Stimulated activated memory B cell treated with anti-CD40 and anti-IgM and Interleukin-4, amounts not matched to agents 10 μg/mL and 1 μg/mL and 100 μg/mL, for 72 hours (primary cell): Measurements from ENCODE around the gene CASP6.

Experiments used
- ATAC-seq: fragments of 150-1000 bp; cut with Tn5 transposase; 2 replicates; pipeline ENCODE4 v1.10.0; 2021
- H3K27ac Mint-ChIP-seq: one replicate; pipeline ENCODE4 v1.8.0; 2022; ENCODE audit warnings: mild to moderate bottlenecking, mixed read lengths
- H3K27me3 Mint-ChIP-seq: one replicate; pipeline ENCODE4 v1.8.0; 2022; ENCODE audit warnings: mixed read lengths
- H3K36me3 Mint-ChIP-seq: one replicate; pipeline ENCODE4 v1.8.0; 2022; ENCODE audit warnings: mixed read lengths
- H3K4me1 Mint-ChIP-seq: one replicate; pipeline ENCODE4 v1.8.0; 2022; ENCODE audit warnings: mixed read lengths
- H3K4me3 Mint-ChIP-seq: one replicate; pipeline ENCODE4 v1.8.0; 2022; ENCODE audit warnings: mild to moderate bottlenecking, moderate library complexity, mixed read lengths
- H3K9me3 Mint-ChIP-seq: one replicate; pipeline ENCODE4 v1.8.0; 2022; ENCODE audit warnings: mixed read lengths

The CASP6 gene

DNA sequence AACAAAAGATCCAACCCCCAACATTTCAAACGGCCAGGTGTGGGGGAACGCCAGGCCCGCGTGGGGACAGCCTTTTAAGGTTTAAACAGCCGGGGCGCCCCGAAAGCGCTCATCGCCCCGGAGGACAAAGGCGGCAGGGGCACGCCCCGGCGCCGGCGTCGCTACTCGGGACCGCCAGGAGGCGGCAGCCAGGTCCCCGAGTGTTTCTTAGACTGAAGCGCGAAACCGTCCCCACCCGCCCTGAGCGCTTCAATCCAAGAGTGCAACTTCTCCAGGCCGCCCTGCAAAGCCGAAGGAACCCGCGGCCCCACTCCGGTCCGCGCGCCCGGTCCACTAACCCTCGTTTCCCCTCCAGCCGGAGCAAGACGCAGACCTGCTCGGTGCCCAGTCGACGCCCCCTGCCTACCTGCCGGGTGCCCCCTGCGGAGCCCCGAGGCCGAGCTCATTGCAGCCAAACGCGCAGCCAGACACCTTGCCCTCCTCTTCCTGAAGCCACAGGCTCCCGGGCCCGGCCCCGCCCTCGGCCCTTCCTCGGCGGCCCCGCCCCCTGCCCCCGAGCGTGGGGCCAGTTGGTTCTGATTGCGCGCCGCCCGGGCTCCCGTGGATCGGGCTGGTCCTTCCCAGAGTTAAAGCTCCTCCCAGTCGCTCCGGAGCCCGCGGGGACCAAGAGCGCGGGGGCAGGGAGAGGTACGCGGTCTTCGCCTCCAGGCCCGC lies at the start of gene CASP6:
Gene CASP6, minus strand, starts transcription at position 496 of the 714 bp plus-strand sequence. Its CDS starts 50 bp downstream, at position 446.
- no peaks in the 10 kb centered on the region for H3K9me3 Mint-ChIP-seq
- H3K27ac Mint-ChIP-seq, result peak within 1 kb of the TSS; percentile 91
- H3K36me3 Mint-ChIP-seq, result no peaks in the 10 kb centered on the region
- H3K4me1 Mint-ChIP-seq, result peaks cover 29% of the 10 kb centered on the region
- H3K4me3 Mint-ChIP-seq, result peak within 1 kb of the TSS; percentile 85
- no peaks in the 10 kb centered on the region for H3K27me3 Mint-ChIP-seq
- peak; percentile 90 for ATAC-seq

DNA sequence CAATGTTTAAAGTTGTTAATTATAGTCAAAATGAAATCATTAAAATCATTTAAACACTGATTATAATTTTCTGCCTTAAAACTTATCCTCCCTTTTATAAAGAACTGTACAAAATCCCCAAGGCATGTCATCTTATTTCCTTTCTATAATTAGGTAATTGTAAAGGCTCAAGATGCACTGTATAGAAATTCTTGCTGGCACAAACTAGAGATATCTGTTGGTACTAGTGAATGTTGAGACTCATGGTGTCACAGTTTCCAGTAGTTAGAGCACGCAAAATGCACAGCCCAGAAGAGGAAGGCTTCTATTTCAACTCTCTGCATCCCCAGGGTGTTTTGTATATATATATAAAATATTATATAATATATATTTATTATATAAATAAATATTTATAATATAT lies 49.3 kb upstream of the CASP6 start:
- H3K36me3 Mint-ChIP-seq, result no peaks in the 10 kb centered on the region
- no peaks in the 10 kb centered on the region for H3K9me3 Mint-ChIP-seq
- H3K27me3 Mint-ChIP-seq, result peaks cover 29% of the 10 kb centered on the region
- no peaks in the 10 kb centered on the region for H3K4me1 Mint-ChIP-seq
- H3K4me3 Mint-ChIP-seq, result no peak overlapping the region
- no peak overlapping the region for H3K27ac Mint-ChIP-seq
- no peak for ATAC-seq

DNA sequence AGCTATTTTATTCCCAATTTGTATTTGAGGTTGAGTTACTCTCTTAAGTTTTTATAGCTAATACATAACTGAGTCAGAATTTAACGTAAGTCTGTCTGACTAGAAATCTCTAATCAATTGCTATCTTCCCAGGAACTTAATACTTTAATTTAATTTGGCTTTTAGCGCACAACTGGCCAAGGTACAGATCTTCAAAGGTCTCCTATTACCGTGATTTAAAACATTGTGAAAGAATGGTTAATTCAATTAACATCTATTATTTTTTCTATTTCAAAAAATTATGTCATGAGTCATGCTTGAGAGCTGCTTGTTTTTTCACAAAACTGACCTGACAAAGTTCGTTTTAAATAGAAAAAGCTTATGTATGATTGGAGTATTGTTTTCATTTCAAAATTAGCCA lies 48.6 kb upstream of the CASP6 start:
- H3K36me3 Mint-ChIP-seq, result no peaks in the 10 kb centered on the region
- no peaks in the 10 kb centered on the region for H3K9me3 Mint-ChIP-seq
- H3K27ac Mint-ChIP-seq, result no peak overlapping the region
- ATAC-seq, result no peak
- H3K4me1 Mint-ChIP-seq, result no peaks in the 10 kb centered on the region
- peaks cover 24% of the 10 kb centered on the region for H3K27me3 Mint-ChIP-seq
- no peak overlapping the region for H3K4me3 Mint-ChIP-seq

DNA sequence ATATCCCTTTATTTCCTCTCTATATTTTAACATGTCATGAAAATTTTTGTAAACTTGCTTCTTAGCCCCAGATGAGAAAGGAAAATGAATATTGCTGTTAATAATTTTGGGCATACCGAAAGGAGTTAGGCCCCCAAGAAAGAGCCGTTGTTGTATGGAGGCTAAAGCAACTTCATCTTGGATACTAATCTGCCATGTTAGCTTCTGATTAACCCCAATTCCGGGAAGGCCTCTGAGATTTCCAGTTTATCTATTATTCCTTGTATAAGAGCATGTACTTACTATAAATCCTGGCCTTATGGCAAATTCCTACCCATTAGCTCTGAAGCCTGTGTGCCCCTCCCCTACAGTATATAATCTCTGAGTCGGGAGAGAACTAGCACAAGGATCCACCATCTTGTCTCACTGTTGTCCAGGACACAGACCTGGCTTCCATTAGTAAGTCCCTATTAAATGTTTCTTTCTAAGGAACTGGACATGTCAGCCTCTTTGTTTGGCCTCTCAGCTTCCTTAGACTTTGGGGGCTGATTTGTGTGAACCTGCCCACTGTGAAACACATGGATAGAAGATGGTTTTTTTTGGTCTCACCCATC lies 47.5 kb upstream of the CASP6 start:
- H3K27me3 Mint-ChIP-seq, result peaks cover 19% of the 10 kb centered on the region
- no peaks in the 10 kb centered on the region for H3K9me3 Mint-ChIP-seq
- no peak overlapping the region for H3K27ac Mint-ChIP-seq
- H3K4me1 Mint-ChIP-seq, result no peaks in the 10 kb centered on the region
- no peaks in the 10 kb centered on the region for H3K36me3 Mint-ChIP-seq
- no peak for ATAC-seq
- no peak overlapping the region for H3K4me3 Mint-ChIP-seq

DNA sequence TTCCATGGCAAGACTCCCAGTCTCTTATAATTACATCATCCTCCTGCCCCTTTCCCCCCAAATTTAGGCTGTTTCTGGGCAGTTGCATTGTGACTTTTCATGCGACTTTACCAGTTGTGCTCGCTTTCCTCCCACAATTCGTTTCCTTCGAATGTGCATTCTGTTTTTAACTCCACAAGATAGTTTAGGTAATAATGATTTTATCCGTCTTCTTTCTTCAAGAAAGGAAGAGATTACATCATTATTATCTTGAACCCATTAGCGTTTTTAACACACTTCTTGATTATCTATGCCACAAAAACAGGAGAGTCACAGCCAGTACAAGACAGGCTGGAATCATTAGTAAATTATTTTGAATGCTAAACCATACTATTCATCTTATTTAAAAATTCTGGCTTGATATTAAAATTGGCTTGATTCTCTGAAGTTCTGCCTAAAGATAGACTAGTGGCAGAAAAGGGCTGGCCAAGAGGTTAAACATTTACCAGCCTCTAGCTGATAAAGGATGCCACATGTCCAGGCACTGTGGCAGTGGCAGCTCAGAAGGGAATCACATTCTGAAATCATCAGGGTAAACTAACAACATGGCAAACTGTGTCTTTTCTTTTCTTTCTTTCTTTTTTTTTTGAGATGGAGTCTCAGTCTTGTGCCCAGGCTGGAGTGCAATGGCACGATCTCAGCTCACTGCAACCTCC lies 46.3 kb upstream of the CASP6 start:
- Mint-ChIP-seq H3K27me3 (peaks cover 14% of the 10 kb centered on the region), H3K36me3 (no peaks in the 10 kb centered on the region), H3K4me1 (no peaks in the 10 kb centered on the region), H3K4me3 (no peak overlapping the region), H3K9me3 (no peaks in the 10 kb centered on the region), H3K27ac (no peak overlapping the region)
- no peak for ATAC-seq

DNA sequence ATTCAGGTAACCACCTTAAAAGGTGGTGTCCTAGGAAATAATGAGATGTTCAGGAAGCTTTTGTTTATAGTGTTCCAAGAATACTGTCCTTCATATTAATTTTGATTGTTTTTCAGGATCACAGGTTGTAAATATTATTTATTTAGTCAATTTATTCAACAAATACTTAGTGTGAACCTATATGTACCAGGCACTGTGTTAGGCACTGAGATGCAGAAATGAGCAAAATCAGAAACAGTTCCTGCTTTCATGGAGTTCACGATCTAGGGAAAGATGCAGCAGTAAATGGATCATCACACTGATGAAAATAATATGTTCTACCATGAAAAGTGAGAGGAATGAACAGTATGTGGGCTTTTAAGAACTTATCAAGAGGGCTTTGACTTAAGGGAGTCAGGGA lies 44.9 kb upstream of the CASP6 start:
- Mint-ChIP-seq H3K36me3 (no peaks in the 10 kb centered on the region), H3K9me3 (no peaks in the 10 kb centered on the region), H3K27me3 (peaks cover 8% of the 10 kb centered on the region), H3K4me3 (no peak overlapping the region), H3K27ac (no peak overlapping the region), H3K4me1 (no peaks in the 10 kb centered on the region)
- ATAC-seq, result no peak

DNA sequence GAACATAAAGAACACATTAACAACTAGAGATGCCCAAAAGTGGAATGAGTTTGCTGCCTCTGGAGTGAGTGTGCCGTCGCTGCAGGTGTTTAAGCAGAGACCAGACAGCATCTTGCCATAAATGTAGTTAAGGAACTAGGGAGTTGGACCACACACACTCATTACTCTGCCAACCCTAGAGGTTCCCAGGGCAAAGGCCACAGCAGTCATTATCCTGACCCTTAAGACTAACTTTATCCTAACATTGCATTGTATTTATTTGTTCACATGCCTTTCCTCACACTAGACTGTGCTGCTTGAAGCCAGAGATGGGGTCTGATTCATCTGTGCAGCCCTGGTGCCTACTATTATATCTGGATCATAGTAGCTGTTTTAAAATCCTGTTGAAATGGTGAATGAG lies 43.5 kb upstream of the CASP6 start:
- Mint-ChIP-seq H3K4me3 (no peak overlapping the region), H3K4me1 (no peaks in the 10 kb centered on the region), H3K27ac (no peak overlapping the region), H3K9me3 (no peaks in the 10 kb centered on the region), H3K36me3 (no peaks in the 10 kb centered on the region), H3K27me3 (peaks cover 8% of the 10 kb centered on the region)
- no peak for ATAC-seq

DNA sequence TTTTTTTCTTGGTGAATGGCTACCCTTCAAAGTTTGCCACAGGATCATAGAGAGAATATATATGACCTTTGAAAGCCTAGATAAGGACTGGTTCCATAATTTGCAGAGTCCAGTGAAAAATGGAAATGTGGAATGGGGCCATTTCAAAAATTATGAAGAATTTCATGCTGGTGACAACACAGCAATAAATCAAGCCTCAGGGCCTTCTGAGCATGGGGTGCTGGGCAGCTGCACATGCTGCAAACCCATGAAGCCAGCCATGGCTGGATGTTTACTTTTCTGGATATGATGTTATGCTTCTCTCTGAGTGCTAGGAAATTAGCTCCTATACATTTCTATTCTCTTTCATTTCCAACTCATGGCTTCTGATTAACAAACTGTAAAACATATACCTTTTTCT lies 42.6 kb upstream of the CASP6 start:
- Mint-ChIP-seq H3K9me3 (no peaks in the 10 kb centered on the region), H3K27ac (no peak overlapping the region), H3K36me3 (no peaks in the 10 kb centered on the region), H3K27me3 (peaks cover 8% of the 10 kb centered on the region), H3K4me3 (no peak overlapping the region), H3K4me1 (no peaks in the 10 kb centered on the region)
- ATAC-seq, result no peak

DNA sequence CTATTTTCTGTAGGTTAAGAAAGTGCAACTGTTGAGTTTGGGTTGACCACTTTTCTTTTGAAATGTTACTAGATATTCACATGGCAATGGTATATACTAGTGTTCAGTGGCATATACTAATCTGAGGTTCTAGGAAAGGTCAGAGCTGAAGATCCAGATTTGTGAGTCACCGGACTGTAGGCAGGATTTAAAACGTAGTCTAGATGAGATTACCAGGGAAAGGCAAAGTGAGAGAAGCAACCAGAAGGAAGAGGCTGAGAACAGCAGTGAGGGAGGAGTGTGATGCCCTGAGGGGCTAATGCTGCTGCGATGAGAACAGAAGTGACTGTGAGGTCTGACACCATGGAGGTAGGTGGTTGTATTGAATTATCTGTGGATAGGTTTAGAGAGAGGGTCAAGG lies 36.3 kb upstream of the CASP6 start:
- no peak for ATAC-seq
- Mint-ChIP-seq H3K27ac (no peak overlapping the region), H3K4me1 (no peaks in the 10 kb centered on the region), H3K9me3 (no peaks in the 10 kb centered on the region), H3K4me3 (no peak overlapping the region), H3K36me3 (no peaks in the 10 kb centered on the region), H3K27me3 (peaks cover 14% of the 10 kb centered on the region)

DNA sequence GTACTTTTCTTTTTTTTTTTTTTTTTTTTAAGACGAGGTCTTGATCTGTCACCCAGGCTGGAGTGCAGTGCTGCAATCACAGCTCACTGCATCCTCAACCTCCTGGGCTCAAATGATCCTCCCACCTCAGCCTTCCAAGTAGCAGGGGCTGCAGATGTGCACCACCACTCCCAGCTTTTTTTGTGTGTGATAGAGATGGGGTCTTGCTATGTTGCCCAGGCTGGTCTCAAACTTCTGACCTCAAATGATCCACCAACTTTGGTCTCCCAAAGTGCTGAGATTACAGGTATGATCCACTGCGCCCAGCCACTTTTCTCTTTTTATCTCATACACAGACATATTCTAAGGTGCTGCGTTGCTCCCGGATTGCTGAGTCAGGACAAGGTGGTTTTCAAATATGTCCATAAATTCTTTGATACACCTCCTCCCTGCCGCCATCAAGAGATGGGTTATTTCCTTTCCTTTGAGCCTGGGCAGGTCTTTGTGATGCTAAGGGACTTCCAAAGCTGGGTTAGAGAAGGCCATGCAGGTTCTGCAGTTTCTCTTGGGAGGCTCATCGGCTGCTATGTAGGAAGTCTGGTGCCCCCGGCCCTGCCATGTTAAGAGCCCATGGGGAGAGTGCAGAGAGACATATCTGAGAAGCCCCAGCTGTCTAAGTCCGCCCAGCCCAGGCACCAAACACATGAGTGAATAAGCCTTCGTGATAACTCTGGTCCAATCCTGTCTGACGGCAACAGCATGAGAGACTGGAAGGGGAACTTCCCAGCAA lies 35.0 kb upstream of the CASP6 start:
- Mint-ChIP-seq H3K36me3 (no peaks in the 10 kb centered on the region), H3K27me3 (peaks cover 14% of the 10 kb centered on the region), H3K27ac (no peak overlapping the region), H3K4me3 (no peak overlapping the region), H3K9me3 (no peaks in the 10 kb centered on the region), H3K4me1 (no peaks in the 10 kb centered on the region)
- no peak for ATAC-seq

DNA sequence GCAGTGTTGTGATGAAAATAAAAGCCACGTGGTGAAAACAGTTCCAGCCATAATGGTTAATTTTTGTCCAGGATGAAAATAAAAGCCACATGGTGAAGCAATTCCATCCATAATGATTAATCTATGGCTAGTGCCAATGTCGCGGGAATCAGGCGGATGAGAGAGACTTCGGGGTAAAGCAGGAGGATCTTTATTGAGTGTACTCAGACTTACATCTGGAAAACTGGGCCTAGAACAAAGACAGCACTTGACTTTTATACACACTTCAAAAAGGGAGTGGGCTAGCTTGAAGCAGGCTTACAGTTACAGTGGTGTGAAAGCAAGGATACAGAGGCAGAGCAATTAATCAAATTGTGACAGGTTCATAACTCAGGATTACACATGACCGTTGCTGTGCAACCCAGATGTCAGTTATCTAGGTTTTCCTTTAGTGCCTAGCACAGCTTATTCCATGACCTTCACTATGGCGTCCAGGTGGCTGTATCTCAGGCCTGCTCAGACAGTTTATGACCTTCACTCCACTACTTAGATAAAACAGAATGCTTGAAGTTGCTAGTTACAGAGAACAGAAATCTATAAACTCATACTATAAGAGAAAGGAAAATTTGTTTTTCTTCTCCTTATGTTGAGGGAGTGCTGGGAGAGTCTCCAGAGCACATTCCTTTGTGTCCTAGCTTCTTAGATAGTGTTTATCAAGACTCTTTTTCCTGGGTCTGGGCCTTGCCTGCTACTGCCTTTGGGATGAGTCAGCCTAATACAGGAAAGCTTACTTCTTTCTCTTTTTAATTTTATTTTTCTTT lies 32.5 kb upstream of the CASP6 start:
- Mint-ChIP-seq H3K36me3 (no peaks in the 10 kb centered on the region), H3K4me1 (no peaks in the 10 kb centered on the region), H3K4me3 (no peak overlapping the region), H3K9me3 (no peaks in the 10 kb centered on the region), H3K27ac (no peak overlapping the region), H3K27me3 (peaks cover 14% of the 10 kb centered on the region)
- ATAC-seq, result no peak

DNA sequence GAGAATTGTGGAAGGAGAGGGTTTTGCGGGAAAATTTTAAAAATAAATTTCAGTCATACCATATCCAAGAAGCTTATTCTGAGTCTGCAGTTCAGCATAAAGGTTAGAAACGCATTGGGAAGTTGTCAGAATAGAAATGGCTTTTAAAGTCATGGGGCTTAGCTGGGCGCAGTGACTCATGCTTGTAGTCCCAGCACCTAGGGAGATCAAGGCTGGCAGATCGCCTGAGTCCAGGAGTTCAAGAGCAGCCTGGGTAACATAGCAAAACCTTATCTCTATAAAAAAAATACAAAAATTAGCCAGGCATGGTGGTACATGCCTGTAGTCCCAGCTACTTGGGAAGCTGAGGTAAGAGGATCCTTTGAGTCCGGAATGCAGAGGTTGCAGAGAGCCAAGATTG lies 30.5 kb upstream of the CASP6 start:
- Mint-ChIP-seq H3K9me3 (no peaks in the 10 kb centered on the region), H3K27ac (no peak overlapping the region), H3K36me3 (no peaks in the 10 kb centered on the region), H3K4me3 (no peak overlapping the region), H3K4me1 (peaks cover 5% of the 10 kb centered on the region), H3K27me3 (peaks cover under 1% of the 10 kb centered on the region)
- ATAC-seq, result no peak

DNA sequence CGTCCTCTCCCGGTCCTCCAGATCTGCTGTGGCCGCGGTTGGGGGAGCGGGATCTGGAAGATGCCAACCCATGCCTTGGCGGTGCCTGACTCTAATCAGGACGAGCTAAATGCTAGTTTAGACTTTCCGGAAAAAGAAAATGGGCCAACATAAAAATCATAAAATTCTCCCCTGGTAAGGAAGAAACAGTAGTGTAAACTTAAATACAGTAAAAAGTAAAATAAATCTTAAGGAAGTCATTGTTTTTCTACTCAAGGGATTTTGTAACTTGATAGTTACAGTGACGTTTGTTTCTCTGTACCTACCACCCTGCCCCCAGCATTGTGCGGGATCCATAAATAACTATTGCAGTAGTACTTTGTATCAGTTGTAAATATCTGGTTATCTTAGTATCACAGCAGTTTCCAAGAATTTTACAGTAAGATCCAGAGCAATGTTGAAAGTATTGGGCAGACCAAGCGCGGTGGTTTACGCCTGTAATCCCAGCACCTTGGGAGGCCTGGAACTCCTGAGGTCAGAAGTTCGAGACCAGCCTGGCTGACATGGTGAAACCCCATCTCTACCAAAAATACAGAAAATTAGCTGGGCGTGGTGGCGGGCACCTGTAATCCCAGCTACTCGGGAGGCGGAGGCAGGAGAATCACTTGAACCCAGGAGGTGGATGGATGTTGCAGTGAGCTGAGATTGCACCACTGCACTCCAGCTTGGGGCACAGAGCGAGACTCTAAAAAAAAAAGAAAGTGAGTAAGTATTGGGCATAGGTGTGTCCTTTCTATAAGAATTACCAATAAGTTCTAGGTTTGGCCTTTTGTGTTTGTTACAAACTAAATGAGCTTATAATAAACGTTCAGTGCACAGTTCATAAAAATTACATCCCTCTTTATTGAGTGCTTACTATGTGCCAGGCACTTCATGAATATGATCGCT lies 27.6 kb upstream of the CASP6 start:
- H3K36me3 Mint-ChIP-seq, result peaks cover 9% of the 10 kb centered on the region
- ATAC-seq, result no peak
- peak overlapping the region; percentile 69 for H3K27ac Mint-ChIP-seq
- peak overlapping the region; percentile 86 for H3K4me3 Mint-ChIP-seq
- H3K27me3 Mint-ChIP-seq, result no peaks in the 10 kb centered on the region
- H3K4me1 Mint-ChIP-seq, result peaks cover 12% of the 10 kb centered on the region
- no peaks in the 10 kb centered on the region for H3K9me3 Mint-ChIP-seq
